ENCODE results near the gene EVI2B.

EVI2B gene

DNA sequence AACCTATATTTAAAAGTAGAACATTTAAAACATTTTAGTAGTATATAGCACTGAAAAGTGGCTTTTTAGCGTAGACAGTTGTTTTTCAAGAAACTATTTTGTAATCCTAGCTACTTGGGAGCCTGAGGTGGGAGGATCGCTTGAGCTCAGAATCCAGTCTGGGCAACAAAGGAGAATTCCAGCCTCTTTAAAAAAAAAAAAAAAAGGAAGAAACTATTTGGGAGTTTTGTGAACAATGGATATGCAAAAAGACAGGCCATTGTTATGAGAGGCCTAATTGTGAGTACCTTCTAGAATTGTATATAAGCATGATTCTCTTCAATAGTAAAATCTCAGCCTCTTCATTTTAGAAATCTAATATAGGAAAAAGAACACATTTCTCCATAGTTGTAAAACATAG lies 34.5 kb downstream of the EVI2B start:
- TF ChIP-seq REST (IDR thresholded peaks at IDR 0.05; ENCODE audit: insufficient read depth in 1 of 2, low read depth in 2 of 2, low read length in 2 of 2) (no peak), SIN3A (IDR thresholded peaks at IDR 0.05; ENCODE audit: borderline replicate concordance, insufficient read depth, low read length) (no peak), POLR2AphosphoS5 (IDR thresholded peaks at IDR 0.05; ENCODE audit: low read depth, low read length) (no peak), TAF1 (IDR thresholded peaks at IDR 0.05; ENCODE audit: borderline replicate concordance, insufficient read depth, low read length) (no peak), FOXP2 (optimal IDR thresholded peaks at IDR 0.05; ENCODE audit: borderline replicate concordance, extremely low read depth, extremely low read length, insufficient read depth) (no peak)

DNA sequence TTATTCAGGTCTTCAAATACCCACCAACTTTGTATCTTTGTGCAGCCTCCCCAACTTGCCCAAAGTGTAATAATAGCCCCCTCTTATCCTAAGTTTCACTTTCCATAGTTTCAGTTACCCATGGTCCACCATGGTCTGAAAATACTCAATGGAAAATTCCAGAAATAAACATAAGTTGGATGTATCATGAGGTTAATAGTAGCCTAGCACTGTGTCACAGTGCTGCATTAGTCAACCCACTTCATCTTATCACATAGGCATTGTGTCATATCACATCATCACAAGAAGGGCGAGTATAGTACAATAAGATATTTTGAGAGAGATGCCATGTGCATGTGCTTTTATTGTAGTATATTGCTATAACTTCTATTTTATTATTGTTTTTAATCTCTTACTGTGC lies 38.7 kb downstream of the EVI2B start:
- TF ChIP-seq FOXP2 (optimal IDR thresholded peaks at IDR 0.05; ENCODE audit: borderline replicate concordance, extremely low read depth, extremely low read length, insufficient read depth) (no peak), SIN3A (IDR thresholded peaks at IDR 0.05; ENCODE audit: borderline replicate concordance, insufficient read depth, low read length) (no peak), POLR2AphosphoS5 (IDR thresholded peaks at IDR 0.05; ENCODE audit: low read depth, low read length) (no peak), REST (IDR thresholded peaks at IDR 0.05; ENCODE audit: insufficient read depth in 1 of 2, low read depth in 2 of 2, low read length in 2 of 2) (no peak), TAF1 (IDR thresholded peaks at IDR 0.05; ENCODE audit: borderline replicate concordance, insufficient read depth, low read length) (no peak)

GRCh38 chr17:31274252-31274651 lies 39.6 kb downstream of the EVI2B start:
- TF ChIP-seq SIN3A (IDR thresholded peaks at IDR 0.05; ENCODE audit: borderline replicate concordance, insufficient read depth, low read length) (no peak), FOXP2 (optimal IDR thresholded peaks at IDR 0.05; ENCODE audit: borderline replicate concordance, extremely low read depth, extremely low read length, insufficient read depth) (no peak), REST (IDR thresholded peaks at IDR 0.05; ENCODE audit: insufficient read depth in 1 of 2, low read depth in 2 of 2, low read length in 2 of 2) (no peak), TAF1 (IDR thresholded peaks at IDR 0.05; ENCODE audit: borderline replicate concordance, insufficient read depth, low read length) (no peak), POLR2AphosphoS5 (IDR thresholded peaks at IDR 0.05; ENCODE audit: low read depth, low read length) (no peak)

DNA sequence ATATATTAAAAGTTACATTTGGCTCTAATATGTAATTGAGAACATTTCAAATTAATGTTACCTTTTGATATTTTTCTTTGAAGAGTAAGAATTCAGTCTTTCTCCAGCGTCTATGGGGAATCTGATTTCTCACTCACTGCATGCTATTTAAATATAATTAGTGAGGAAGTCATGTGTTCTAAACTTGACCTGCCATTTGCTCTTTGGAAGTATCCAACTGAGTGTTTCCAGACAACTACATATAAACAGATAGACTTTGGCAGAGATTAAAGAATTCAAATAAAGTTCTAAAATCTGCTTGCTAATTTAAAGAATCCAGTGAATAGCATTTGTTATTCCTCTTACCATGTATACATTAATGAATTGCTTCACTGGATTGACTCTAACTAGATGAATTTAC lies 40.3 kb downstream of the EVI2B start:
- no peak for TF ChIP-seq REST (IDR thresholded peaks at IDR 0.05; ENCODE audit: insufficient read depth in 1 of 2, low read depth in 2 of 2, low read length in 2 of 2)

- TF ChIP-seq SIN3A (IDR thresholded peaks at IDR 0.05; ENCODE audit: borderline replicate concordance, insufficient read depth, low read length) (no peak), POLR2AphosphoS5 (IDR thresholded peaks at IDR 0.05; ENCODE audit: low read depth, low read length) (no peak), REST (IDR thresholded peaks at IDR 0.05; ENCODE audit: insufficient read depth in 1 of 2, low read depth in 2 of 2, low read length in 2 of 2) (no peak), FOXP2 (optimal IDR thresholded peaks at IDR 0.05; ENCODE audit: borderline replicate concordance, extremely low read depth, extremely low read length, insufficient read depth) (no peak), TAF1 (IDR thresholded peaks at IDR 0.05; ENCODE audit: borderline replicate concordance, insufficient read depth, low read length) (no peak)
Measured at GRCh38 chr17:31272803-31273202, 41.1 kb downstream of the EVI2B start.

All from PFSK-1 (cell line).